Nephron (organoid): ENCODE measurements around the gene FHDC1.
A peak's percentile ranks its signal among the peaks of the same experiment; 100 is the strongest.

Source experiments
- H3K27ac Mint-ChIP-seq, 3 experiments: 2 replicates each; pipeline ENCODE4 v1.8.0; 2020; ENCODE audit warnings: mixed read lengths in 3 of 3, mild to moderate bottlenecking in 2 of 3, moderate library complexity in 1 of 3
- H3K27me3 Mint-ChIP-seq: 2 replicates; pipeline ENCODE4 v1.8.0; 2021; ENCODE audit warnings: low read depth, mild to moderate bottlenecking, moderate library complexity, mixed read lengths
- H3K36me3 Mint-ChIP-seq: 2 replicates; pipeline ENCODE4 v1.8.0; 2020; ENCODE audit warnings: low read depth, mixed read lengths
- H3K4me1 Mint-ChIP-seq: 2 replicates; pipeline ENCODE4 v1.8.0; 2020; ENCODE audit warnings: mixed read lengths
- H3K4me3 Mint-ChIP-seq, 3 experiments: 2 replicates each; pipeline ENCODE4 v1.8.0; 2020; ENCODE audit warnings: mild to moderate bottlenecking in 3 of 3, mixed read lengths in 3 of 3, moderate library complexity in 2 of 3
- H3K9me3 Mint-ChIP-seq: 2 replicates; pipeline ENCODE4 v1.8.0; 2020; ENCODE audit warnings: mixed read lengths
- CTCF ChIP-seq, 3 experiments: fragments of 200-600 bp; sonication (generic); IDR thresholded peaks; one replicate each; pipeline ENCODE4 v1.5.0; 2021; ENCODE audit warnings: antibody characterized with exemption in 3 of 3; ENCODE audit not compliant: unreplicated experiment in 3 of 3

Gene FHDC1

GRCh38 chr4:152970102-152970820 is 34.1 kb downstream of the FHDC1 start:
- Mint-ChIP-seq H3K27me3 (peaks cover 4% of the 10 kb centered on the region), H3K27ac (peak overlapping the region; percentile 61 to 90 (median 78)), H3K9me3 (no peaks in the 10 kb centered on the region), H3K36me3 (peaks cover 5% of the 10 kb centered on the region), H3K4me1 (peaks cover 36% of the 10 kb centered on the region), H3K4me3 (no peak overlapping the region)
- no peak for TF ChIP-seq CTCF (IDR thresholded peaks at IDR 0.05; ENCODE audit: unreplicated experiment in 3 of 3)

DNA sequence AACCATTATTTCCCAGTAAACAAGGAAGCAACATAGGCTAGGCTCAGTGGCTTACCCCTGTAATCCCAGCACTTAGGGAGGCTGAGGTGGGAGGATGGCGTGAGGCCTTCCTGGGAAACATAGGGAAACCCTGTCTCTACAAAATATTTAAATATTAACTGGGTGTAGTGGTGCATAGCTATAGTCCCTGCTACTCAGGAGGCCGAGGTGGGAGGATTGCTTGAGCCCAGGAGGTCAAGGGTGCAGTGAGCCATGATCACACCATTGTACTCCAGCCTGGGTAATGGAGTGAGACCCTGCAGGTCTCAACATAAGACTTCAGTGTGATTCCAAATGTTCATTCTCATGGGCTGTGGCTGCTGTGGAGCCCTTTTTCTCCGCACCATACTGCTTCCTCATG is 34.9 kb downstream of the FHDC1 start:
- no peak overlapping the region for H3K4me3 Mint-ChIP-seq
- H3K27me3 Mint-ChIP-seq: peaks cover 4% of the 10 kb centered on the region
- no peaks in the 10 kb centered on the region for H3K9me3 Mint-ChIP-seq
- H3K4me1 Mint-ChIP-seq: peaks cover 36% of the 10 kb centered on the region
- peak overlapping the region in 2 of 3 experiments; percentile 61 to 90 for H3K27ac Mint-ChIP-seq
- no peak for TF ChIP-seq CTCF (IDR thresholded peaks at IDR 0.05; ENCODE audit: unreplicated experiment in 3 of 3)
- peaks cover 5% of the 10 kb centered on the region for H3K36me3 Mint-ChIP-seq

GRCh38 chr4:152972821-152973628 is 36.9 kb downstream of the FHDC1 start:
- Mint-ChIP-seq H3K27me3 (peaks cover 4% of the 10 kb centered on the region), H3K4me1 (peaks cover 31% of the 10 kb centered on the region), H3K27ac (peak overlapping the region; percentile 65 to 97 (median 94)), H3K36me3 (peaks cover 5% of the 10 kb centered on the region), H3K9me3 (no peaks in the 10 kb centered on the region), H3K4me3 (no peak overlapping the region)
- TF ChIP-seq CTCF (IDR thresholded peaks at IDR 0.05; ENCODE audit: unreplicated experiment in 3 of 3): no peak

DNA sequence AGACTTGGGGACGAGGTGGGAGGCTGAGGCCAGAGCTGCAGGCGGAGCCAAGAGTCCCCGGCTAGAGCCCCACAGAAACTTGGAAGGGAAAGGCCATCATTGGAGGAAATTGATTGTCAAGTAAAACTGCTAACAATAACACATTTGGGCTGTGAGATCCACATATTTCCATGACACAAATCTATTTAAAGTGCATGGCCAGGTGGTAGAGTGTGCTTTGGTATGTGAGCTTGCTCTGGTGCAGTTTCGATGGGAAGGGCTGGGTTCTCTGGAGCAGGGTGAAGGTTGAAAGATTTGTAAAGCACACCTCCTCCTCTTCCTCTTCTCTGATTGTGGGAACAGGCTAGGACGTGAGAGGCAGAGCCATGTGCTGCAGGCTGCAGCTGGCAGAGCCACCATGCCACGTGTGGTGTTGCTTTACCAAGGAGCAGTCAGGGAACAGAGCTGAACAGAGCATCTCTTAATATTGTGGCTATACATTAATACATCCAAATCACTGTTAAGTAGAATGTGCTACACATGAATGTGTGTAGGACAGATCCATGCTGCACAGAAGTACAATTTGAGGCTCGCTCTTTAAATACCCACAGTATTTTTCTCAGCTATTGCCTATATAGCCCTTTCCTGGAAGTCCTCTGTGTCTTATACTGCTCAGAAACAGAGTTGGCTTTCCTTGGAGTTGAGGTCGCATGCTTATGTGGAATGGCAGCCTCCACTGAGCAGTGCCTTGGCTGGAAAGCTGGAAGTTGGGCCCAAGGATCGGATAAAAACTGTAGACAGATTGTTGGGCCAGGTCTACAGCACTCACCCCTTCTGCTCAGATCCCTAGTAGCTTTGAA is 37.7 kb downstream of the FHDC1 start:
- Mint-ChIP-seq H3K36me3 (peaks cover 5% of the 10 kb centered on the region), H3K27me3 (peaks cover 4% of the 10 kb centered on the region), H3K4me3 (no peak overlapping the region), H3K27ac (peak overlapping the region in 2 of 3 experiments; percentile 94 to 97), H3K4me1 (peaks cover 31% of the 10 kb centered on the region), H3K9me3 (no peaks in the 10 kb centered on the region)
- TF ChIP-seq CTCF (IDR thresholded peaks at IDR 0.05; ENCODE audit: unreplicated experiment in 3 of 3): no peak

DNA sequence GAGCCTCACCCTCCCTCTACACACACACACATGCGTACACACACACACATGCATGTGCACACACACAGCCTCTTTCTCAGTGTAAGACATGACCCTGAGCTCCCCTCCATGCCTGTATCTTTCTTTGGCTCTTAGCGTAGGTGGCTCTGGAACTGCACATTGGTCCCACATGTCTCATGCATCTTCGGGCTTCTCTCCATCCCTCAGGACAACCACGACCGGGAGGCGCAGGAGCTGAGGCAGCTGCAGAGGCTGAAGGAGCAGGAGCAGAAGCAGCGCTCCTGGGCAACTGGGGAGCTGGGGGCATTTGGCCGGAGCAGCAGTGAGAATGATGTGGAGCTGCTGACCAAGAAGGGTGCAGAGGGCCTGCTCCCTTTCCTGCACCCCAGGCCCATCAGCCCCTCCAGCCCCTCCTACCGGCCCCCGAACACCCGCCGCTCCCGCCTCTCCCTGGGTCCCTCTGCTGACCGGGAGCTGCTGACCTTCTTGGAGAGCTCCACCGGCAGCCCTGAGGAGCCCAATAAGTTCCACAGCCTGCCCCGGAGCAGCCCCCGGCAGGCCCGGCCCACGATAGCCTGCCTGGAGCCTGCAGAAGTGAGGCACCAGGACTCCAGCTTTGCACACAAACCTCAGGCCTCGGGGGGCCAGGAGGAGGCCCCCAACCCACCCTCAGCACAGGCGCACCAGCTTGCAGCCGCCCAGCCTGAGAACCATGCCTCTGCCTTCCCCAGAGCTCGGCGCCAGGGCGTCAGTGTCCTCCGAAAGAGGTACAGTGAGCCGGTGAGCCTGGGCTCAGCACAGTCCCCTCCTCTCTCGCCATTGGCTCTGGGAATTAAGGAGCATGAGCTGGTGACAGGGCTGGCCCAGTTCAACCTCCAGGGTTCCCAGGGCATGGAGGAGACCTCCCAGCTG is 38.6 kb downstream of the FHDC1 start:
- Mint-ChIP-seq H3K4me1 (peaks cover 31% of the 10 kb centered on the region), H3K27ac (peak overlapping the region in 2 of 3 experiments; percentile 57 to 94), H3K27me3 (peaks cover 4% of the 10 kb centered on the region), H3K36me3 (peaks cover 5% of the 10 kb centered on the region), H3K9me3 (no peaks in the 10 kb centered on the region), H3K4me3 (no peak overlapping the region)
- no peak for TF ChIP-seq CTCF (IDR thresholded peaks at IDR 0.05; ENCODE audit: unreplicated experiment in 3 of 3)
